DMS 273 (cell line): ENCODE data around the gene PDLIM4.

Source experiments
- DNase-seq: peaks from one replicate; lab custom pipeline; 2025; ENCODE audit not compliant: unreplicated experiment; lab: John Stamatoyannopoulos, UW

The PDLIM4 gene, protein sequence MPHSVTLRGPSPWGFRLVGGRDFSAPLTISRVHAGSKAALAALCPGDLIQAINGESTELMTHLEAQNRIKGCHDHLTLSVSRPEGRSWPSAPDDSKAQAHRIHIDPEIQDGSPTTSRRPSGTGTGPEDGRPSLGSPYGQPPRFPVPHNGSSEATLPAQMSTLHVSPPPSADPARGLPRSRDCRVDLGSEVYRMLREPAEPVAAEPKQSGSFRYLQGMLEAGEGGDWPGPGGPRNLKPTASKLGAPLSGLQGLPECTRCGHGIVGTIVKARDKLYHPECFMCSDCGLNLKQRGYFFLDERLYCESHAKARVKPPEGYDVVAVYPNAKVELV

DNA sequence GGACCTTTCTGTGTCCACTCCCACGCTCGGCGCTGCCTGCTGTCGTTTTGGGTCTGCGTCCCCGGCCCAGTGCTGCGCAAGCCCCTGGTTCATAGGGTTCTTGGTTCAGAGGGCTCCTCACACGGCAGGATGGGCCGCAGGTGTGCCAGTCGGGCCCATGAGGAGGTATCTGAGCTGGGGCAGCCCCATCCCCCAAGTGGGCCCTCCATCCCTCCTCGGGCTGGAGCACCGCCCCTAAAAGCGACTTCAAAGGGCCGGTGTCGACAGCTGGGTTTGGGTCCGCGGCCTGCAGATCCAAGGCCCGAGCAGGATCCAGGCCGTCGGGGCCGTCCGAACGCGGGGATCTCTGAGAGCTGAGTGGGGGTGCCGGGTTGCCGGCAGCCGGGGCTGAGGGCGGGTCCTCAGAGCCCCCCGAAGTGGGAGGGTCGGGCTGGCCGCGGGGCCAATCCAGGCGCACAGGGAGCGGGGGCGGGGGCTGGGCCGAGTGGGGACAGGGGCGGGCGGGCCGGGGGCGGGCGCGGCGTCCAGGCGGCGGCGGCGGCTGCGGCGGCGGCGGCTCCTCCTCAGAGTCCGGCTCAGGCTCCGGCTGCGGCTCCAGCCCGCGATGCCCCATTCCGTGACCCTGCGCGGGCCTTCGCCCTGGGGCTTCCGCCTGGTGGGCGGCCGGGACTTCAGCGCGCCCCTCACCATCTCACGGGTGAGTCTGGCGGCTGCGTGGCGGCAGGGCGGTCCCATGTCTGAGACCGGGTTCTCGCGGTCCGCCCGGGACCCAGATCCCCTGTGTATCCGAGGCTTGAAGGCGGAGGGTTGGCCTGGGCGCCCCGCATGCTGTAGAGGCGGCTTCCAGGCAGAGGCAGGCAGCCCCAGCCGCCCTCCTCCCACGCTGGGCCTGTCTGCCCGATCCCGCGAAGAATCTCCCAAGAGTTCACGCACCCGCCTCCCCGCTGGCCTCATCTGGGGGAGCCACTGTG, at the start of gene PDLIM4:
TSS of gene PDLIM4 (plus strand) at position 566 of the 971 bp plus-strand sequence. CDS start at position 605, 39 bp downstream.
- no peak for DNase-seq

DNA sequence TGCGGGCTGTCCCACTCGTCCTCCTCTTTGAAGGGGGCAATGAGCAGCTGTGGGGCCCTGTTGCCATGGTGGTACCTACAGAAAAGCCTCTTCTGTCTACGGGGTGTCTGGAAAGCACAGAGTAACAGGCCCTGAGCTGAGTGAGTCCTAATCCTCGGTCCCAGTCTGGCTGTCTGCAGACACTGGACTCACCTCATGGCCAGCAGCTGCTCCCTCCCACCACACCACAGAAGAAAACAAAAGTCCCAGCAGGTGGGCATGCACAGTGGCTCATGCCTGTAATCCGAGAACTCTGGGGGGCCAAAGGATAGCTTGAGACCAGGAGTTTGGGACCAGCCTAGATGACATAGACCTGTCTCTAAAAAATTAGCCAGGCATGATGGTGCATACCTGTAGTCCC, 49.7 kb upstream of the PDLIM4 start:
- peak; percentile 23 for DNase-seq

DNA sequence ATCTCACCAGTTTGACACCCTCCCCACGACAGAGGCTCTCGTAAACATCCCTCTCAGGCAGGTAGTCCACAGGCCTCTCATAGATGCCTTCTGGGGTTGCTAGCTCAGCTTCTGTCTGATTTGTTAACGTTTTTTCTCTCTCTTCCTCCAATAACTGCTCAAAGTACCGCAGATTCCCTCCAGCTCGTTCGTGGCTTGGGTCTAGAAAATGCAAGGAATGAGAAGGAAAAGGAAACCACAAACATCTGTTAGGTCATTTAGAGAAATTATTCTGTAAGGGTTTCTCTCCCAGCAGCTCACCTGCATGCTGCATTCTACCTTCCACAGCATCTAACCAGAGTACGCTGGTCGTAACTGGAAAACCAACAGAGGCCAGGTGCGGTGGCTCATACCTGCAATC, 48.4 kb upstream of the PDLIM4 start:
- no peak for DNase-seq

- no peak for DNase-seq
These were observed 47.5 kb upstream of the PDLIM4 start for GRCh38 chr5:132209901-132210545.

DNA sequence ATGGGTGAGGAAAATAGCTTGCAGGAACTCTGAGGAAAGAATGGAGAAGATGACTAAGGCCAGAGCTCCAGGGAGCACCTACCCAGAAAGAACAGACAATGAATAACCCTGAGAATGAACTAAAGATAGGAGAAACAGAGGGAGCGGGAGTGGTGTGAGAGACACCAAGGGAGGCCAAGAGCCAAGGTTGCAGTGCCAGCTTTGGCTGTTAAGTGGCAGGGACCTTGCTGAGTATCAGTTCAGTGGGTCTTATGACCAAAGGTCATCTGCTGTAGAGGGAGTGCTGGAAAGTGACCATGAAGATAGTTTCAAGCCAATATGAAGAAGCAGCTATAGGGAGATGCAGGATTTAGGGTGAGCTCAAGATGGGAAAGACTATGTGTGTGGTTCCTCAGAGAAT, 46.6 kb upstream of the PDLIM4 start:
- DNase-seq, result no peak

DNA sequence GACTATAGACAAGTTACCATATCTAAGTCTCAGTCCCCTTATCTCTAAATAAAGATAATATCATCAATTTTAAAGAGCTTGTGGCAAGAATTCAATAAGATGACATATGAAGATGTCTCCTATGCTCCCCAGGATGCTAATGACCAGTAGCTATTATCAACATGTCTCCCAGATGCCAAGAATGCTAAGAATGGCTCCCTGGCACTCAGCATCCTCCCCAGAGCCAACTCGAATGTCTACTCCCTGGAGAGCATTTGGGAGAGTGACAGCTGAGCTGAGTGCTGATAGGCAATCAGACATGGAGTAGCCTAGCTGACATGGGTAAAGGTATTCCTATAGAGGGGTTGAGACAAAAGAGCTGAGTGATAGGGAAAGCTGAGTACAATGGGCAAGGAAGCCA, 45.7 kb upstream of the PDLIM4 start:
- no peak for DNase-seq

GRCh38 chr5:132213666-132214065, 43.8 kb upstream of the PDLIM4 start:
- DNase-seq, result no peak

- no peak for DNase-seq
These were observed 43.0 kb upstream of the PDLIM4 start for GRCh38 chr5:132214491-132214890.

DNA sequence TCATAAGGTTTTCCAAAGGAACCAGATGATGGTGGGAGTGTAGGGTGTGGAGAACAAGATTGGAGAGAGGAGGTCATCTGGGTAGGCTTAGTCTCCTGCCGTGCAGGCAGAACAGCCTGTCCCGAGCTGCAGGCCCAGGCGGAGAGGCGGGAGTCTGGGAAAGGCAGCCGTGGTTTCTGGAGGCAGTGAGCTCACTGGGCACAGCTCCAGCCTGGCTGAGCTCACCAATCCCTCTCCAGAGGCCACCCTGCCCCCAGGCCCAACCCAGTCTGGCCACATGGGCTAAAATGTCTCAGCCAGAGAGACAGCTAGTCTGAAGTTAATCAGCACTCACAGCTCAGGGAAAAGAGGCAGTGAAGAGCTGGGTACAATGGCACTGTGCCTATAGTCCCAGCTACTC, 42.2 kb upstream of the PDLIM4 start:
- DNase-seq, result peak; percentile 96

- no peak for DNase-seq
These were observed 39.2 kb upstream of the PDLIM4 start for GRCh38 chr5:132218321-132218720.

DNA sequence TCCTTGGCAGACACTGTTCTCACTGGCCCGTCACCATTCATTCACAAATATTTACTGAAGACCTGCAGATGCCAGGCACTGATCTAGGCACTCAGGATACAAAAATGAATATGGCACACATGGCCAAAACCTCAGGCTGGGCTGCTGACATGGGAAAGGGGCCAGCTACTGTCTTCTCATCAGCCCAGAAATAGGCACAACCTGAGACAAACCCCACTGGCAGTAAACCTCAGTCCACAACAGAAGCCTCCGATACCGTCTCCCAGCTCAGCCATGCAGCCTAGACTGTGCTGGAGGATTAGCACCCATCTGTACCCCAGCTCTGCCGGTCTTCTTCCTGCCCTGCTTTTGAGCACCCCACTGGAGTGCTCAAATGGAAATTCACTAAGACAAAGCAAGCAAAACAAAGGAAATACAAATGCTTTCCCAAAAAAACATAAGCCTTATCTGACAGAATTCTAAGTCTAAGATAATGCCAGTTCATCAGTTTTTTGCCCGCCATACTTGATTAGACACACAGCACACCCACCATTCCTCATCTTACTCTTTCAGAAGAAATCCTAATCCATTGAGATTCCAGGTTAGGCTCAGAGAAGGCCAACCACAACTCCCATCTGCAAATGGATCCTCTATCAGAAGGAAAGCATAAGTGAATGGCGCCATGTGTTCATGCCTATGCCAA, 38.1 kb upstream of the PDLIM4 start:
- DNase-seq, result no peak

DNA sequence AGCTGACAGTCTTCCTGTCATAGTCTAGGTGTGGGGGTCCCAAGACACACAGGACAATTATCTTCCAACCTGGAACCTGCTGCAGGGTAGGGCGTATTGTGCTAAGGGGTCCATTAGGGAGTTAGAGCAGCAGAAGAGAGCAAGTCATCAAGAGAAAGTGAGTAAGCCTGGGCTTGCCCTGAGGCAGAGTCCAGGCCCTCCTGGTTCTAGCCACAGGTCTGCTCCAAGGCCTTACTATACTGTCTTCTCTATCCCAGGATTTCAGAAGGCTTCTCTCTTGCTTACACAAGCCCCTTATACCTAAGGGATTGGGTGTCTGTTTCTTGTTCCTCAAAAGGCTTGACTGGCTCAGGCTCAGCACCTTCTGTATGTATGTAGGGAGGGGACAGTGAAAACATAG, 37.5 kb upstream of the PDLIM4 start:
- no peak for DNase-seq

DNA sequence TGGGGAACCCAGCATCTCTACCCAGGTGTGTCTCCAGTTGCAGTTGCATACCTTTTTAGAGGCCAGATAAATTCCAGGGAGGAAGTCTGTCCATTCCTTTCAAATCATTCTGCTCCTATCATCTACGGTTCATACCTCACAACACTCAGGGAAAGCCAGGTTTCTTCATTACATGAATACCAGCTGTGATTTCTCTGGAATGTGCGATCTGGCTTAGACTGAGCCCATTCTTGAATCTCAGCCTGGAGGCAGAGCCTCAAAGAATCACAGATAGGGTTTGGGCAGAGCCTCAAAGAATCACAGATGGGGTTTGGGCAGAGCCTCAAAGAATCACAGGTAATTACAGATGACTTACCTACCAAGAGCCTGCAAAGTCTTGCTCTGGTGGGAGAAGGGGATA, 37.0 kb upstream of the PDLIM4 start:
- DNase-seq, result no peak

GRCh38 chr5:132221781-132222648, 35.5 kb upstream of the PDLIM4 start:
- peak; percentile 75 for DNase-seq

DNA sequence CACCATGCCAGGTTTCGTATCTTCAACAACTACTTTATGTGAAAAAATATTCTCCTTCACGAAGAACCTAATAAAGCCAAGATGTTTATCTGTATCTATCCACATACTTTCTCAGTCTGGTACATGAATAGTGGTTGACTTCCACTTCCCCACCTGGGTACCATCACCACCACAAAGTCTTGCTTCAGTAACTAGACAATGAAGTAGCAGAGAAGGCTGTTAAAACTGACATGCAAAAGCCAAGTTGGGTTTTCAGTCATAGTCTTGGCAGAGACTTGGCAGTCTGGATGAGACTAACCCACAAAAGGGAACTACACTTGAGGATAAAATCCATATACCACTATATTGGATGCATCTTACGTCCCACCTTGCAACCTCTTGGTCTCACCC, 34.9 kb upstream of the PDLIM4 start:
- no peak for DNase-seq

DNA sequence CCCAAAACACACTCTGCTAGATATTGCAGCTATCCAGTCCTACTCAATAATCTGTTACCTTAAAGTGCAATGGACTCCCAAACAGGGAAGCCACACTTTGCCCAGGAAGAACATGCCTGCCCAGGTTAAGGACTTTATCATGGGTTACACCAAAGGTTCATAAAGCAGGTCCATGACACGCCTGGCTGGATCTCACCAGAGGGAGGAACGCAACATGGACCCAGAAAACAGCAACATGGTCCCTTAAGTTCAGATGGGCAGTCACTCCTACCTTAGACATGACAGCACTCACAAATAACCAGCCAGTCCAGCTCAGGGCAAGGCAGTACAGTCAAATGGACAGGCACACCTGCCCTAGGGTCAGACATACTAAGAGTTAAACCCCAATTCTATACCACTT, 33.6 kb upstream of the PDLIM4 start:
- no peak for DNase-seq

DNA sequence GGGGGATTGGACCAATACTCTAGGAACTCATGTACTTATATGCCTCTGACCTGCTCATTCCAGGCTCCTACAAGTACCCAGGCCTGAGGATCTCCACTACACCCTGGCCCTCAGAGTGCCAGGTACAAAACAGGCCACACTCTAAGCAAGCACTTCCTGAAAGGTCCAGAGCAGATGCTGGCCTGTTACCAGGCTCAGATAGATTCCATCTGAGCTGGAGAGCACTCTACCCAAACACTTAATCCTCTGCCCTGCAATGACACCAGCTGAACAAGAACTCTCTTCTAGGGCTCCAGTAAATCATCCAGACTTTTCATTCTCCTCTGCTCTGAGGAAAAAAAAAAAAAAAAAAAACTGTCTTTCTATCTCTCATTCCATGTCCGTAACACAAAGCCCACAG, 32.8 kb upstream of the PDLIM4 start:
- no peak for DNase-seq

GRCh38 chr5:132225165-132226032, 32.1 kb upstream of the PDLIM4 start:
- DNase-seq, result peak; percentile 81
